PC-3 (cell line): ENCODE data around the gene SEMA4B.

ENCODE experiments used
- CTCF ChIP-seq: fragments of 300-600 bp; sonication (generic); conservative IDR thresholded peaks from 2 replicates; pipeline ENCODE4 v1.5.1; 2017; ENCODE audit warnings: antibody characterized with exemption, low read depth, mild to moderate bottlenecking, low read length
- EZH2 ChIP-seq: fragments of 300-600 bp; sonication (generic); IDR thresholded peaks from one replicate; pipeline ENCODE4 v1.6.1; 2017; ENCODE audit warnings: antibody characterized with exemption, mild to moderate bottlenecking, low read length; ENCODE audit not compliant: unreplicated experiment
- EZH2phosphoT487 ChIP-seq: fragments of 300-600 bp; sonication (generic); IDR thresholded peaks from 2 replicates; pipeline ENCODE4 v1.6.1; 2018; ENCODE audit warnings: mild to moderate bottlenecking, antibody characterized with exemption, low read length, borderline replicate concordance

- TF ChIP-seq EZH2, result no peak
- no peak for TF ChIP-seq CTCF
- TF ChIP-seq EZH2phosphoT487, result no peak
Measured at GRCh38 chr15:90234096-90234988, 33.2 kb downstream of the SEMA4B start, which contains the start of gene GDPGP1.
